Uterus (tissue), 4 donors: Measurements from ENCODE around the gene ECPAS. TPM values are rescaled to one million over a fixed set of nuclear protein-coding genes. Genes with fewer than 3 reads are reported as not detected.

Experiments used
- DNase-seq, 2 donors: peaks; one replicate each; pipeline ENCODE4 v3.0.0-alpha.2; 2019 to 2020
- H3K27ac ChIP-seq, 2 donors: fragments of 200-600 bp; sonication (generic); 1 replicate in 1 of 2; 2 replicates in 1 of 2; pipeline ENCODE4 v1.5.1; 2016 to 2018
- H3K27me3 ChIP-seq, 2 donors: fragments of 200-600 bp; sonication (generic); one replicate each; pipeline ENCODE4 v1.5.1; 2018 to 2019; ENCODE audit warnings: control low read depth in 1 of 2
- H3K36me3 ChIP-seq, 2 donors: fragments of 200-600 bp; sonication (generic); one replicate each; pipeline ENCODE4 v1.5.1; 2019; ENCODE audit warnings: control low read depth in 1 of 2
- H3K4me1 ChIP-seq, 2 donors: fragments of 200-600 bp; sonication (generic); one replicate each; pipeline ENCODE4 v1.5.1; 2018 to 2019; ENCODE audit warnings: control low read depth in 1 of 2
- H3K4me3 ChIP-seq, 2 donors: fragments of 200-600 bp; sonication (generic); 1 replicate in 1 of 2; 2 replicates in 1 of 2; pipeline ENCODE4 v1.5.1; 2018 to 2019; ENCODE audit warnings: mild to moderate bottlenecking in 1 of 2
- H3K9me3 ChIP-seq, 2 donors: fragments of 200-600 bp; sonication (generic); one replicate each; pipeline ENCODE4 v1.5.1; 2019; ENCODE audit warnings: control low read depth in 1 of 2
- POLR2A ChIP-seq, 2 donors: fragments of 450-650 bp; IDR thresholded peaks; one replicate each; pipeline ENCODE4 v1.6.1; 2016; ENCODE audit warnings: antibody characterized with exemption in 2 of 2, mild to moderate bottlenecking in 1 of 2, moderate library complexity in 1 of 2
- intact Hi-C: fragments of 100-400 bp; cut with DNase I; formaldehyde crosslinking; loops from one replicate; pipeline ENCODE4 v1.15.1; 2023; ENCODE audit warnings: low total_unique reads
- total RNA-seq, 4 donors: library from RNA; depleted of rRNA in 3 of 4; stranded (reverse); fragments of >200 nt in 3 of 4; gene quantifications; one replicate each; pipeline versions ENCODE4 v1.1.0 to v1.2.4, GENCODE V29; 2014 to 2023
- TF ChIP-seq, protein P1 (sequence below), 4 experiments: fragments of 200-600 bp in 2 of 4; fragments of 450-650 bp in 2 of 4; sonication (generic) in 2 of 4; IDR thresholded peaks; one replicate each; pipeline ENCODE4 v1.5.1; 2016 to 2019; ENCODE audit warnings: antibody characterized with exemption in 4 of 4, mild to moderate bottlenecking in 2 of 4, moderate library complexity in 1 of 4
- donor health status: DM: yes; HTN: yes; CAD: no.

ECPAS gene
- total RNA-seq, 4 donors from 2014 or later, result 56.1 to 115 (median 84.4) TPM

DNA sequence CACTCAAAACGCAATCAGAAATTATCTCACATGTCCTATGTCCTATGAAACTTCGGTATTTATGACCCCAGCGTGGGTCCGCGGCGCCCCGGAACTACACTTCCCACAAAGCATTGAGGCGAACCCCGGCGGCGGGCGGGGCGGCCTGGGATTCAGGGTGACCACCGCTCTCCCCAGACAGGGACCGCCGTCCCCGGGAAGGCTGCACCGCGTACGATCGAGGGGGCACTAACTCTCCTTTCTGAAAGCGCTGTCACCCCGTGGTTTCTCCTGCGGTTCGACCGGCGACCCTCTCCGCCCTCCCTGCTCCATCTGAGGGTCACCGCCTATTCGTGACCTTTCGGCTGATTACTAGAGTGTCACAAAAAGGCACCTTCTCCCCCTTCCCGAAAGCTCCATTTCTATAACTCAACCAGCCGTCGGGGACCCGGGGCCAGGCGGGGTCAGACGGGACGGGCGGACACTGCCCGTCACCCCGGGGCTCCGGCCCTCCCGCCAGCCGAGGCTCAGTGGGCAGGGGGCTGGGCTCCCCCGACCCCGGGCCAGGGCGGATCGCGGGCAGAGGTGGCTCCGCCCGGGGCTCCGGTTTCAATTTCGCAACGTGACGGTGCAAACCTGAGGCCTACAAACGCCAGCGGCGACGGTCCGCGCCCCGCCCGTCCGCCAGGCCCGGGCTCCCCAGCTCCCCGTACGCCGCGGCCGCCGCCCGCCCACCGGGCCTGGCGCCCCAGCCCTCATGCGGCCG, 1.3 kb downstream of the ECPAS start:
- Histone ChIP-seq H3K4me1 (no peaks in the 10 kb centered on the region), H3K27me3 (no peaks in the 10 kb centered on the region), H3K27ac (peak overlapping the region; percentile 98), H3K4me3 (peak overlapping the region; percentile 68 to 96), H3K36me3 (no peaks in the 10 kb centered on the region), H3K9me3 (no peaks in the 10 kb centered on the region)
- peak in 1 of 2 donors; percentile 75 for TF ChIP-seq POLR2A (IDR thresholded peaks at IDR 0.05)
- TF ChIP-seq, protein P1, sequence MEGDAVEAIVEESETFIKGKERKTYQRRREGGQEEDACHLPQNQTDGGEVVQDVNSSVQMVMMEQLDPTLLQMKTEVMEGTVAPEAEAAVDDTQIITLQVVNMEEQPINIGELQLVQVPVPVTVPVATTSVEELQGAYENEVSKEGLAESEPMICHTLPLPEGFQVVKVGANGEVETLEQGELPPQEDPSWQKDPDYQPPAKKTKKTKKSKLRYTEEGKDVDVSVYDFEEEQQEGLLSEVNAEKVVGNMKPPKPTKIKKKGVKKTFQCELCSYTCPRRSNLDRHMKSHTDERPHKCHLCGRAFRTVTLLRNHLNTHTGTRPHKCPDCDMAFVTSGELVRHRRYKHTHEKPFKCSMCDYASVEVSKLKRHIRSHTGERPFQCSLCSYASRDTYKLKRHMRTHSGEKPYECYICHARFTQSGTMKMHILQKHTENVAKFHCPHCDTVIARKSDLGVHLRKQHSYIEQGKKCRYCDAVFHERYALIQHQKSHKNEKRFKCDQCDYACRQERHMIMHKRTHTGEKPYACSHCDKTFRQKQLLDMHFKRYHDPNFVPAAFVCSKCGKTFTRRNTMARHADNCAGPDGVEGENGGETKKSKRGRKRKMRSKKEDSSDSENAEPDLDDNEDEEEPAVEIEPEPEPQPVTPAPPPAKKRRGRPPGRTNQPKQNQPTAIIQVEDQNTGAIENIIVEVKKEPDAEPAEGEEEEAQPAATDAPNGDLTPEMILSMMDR (IDR thresholded peaks at IDR 0.05), result no peak
- intact Hi-C loops, result no loop called here
- DNase-seq, result peak; percentile 67 to 70

DNA sequence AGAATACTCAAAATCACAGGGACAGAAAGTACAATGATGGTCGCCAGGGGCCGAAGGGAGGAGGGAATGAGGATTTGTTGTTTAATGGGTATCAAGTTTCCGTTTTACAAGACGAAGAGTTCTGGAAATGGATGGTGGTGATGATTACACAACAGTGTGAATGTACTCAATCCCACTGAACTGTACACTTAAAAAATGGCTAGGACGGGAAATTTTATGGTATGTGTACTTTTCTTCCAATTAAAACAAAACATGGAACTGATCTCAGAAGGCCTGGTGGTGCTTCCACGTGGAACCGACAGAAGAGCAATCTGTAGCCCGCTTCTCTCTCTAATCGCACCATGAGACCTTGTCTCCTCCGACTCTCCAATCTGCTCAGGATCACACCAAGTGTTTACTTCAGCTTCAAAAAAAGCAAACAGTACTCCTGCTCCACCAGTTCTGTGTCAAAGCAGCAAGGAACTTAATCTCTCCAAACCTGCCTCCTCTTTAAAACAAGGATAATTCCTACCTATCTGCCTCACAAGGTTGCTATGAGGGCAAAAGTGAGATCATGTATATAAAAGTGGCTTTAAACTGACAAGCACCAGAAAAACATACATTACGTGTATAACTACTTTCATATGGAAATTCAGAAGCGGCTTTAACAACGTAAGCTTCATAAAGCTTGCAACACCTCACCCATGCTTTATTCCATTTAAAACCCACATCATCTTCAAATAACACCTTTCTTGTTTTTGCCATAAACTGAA, 2.1 kb downstream of the ECPAS start:
- no peaks in the 10 kb centered on the region for H3K9me3 ChIP-seq
- intact Hi-C loops, result no loop called here
- no peaks in the 10 kb centered on the region for H3K27me3 ChIP-seq
- no peaks in the 10 kb centered on the region for H3K36me3 ChIP-seq
- H3K27ac ChIP-seq, result peak overlapping the region; percentile 98
- no peaks in the 10 kb centered on the region for H3K4me1 ChIP-seq
- TF ChIP-seq POLR2A (IDR thresholded peaks at IDR 0.05), result no peak
- TF ChIP-seq, protein P1 (IDR thresholded peaks at IDR 0.05), result no peak
- no peak for DNase-seq
- H3K4me3 ChIP-seq, result peak overlapping the region; percentile 68 to 96

DNA sequence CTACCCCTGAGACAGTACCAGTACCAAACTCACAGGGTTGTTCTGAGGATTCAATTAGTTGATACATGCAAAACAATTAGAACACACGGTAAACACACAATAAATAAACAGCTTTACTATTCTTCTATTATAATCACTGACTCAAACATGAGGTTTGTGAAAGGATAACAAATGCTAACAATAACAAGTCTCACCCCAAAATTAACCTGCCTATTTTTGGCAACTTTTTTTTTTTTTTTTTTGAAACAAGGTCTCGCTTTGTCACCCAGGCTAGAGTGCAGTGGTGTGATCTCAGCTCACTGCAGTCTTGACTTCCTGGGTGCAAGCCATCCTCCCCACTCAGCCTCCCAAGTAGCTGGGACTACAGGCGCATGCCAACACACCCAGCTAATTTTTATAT, 6.5 kb downstream of the ECPAS start:
- Histone ChIP-seq H3K27ac (no peak overlapping the region), H3K9me3 (no peaks in the 10 kb centered on the region), H3K36me3 (no peaks in the 10 kb centered on the region), H3K4me3 (no peak overlapping the region), H3K27me3 (no peaks in the 10 kb centered on the region), H3K4me1 (no peaks in the 10 kb centered on the region)
- DNase-seq, result no peak
- TF ChIP-seq POLR2A (IDR thresholded peaks at IDR 0.05), result no peak
- TF ChIP-seq, protein P1 (IDR thresholded peaks at IDR 0.05), result no peak
- intact Hi-C loops, result no loop called here

DNA sequence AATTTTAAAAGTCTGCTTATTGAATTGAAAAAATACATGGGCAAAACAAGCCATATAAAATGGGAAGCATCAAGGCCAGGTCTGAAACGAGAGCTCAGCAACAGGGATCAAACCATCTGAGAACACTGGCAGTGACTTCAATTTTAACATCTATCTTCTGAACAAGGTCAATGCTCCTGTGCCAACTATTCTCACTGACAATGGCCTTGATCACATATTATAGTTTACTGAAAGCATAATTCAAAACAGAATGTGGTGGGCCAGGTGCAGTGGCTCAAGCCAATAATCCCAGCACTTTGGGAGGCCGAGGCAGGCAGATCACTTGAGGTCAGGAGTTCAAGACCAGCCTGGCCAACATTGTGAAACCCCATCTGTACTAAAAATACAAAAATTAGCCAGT, 9.0 kb downstream of the ECPAS start:
- H3K27me3 ChIP-seq, result no peaks in the 10 kb centered on the region
- no peak overlapping the region for H3K4me3 ChIP-seq
- TF ChIP-seq, protein P1 (IDR thresholded peaks at IDR 0.05), result no peak
- TF ChIP-seq POLR2A (IDR thresholded peaks at IDR 0.05), result no peak
- no peaks in the 10 kb centered on the region for H3K4me1 ChIP-seq
- intact Hi-C loops, result no loop called here
- no peak for DNase-seq
- no peaks in the 10 kb centered on the region for H3K9me3 ChIP-seq
- H3K36me3 ChIP-seq, result no peaks in the 10 kb centered on the region
- H3K27ac ChIP-seq, result no peak overlapping the region

DNA sequence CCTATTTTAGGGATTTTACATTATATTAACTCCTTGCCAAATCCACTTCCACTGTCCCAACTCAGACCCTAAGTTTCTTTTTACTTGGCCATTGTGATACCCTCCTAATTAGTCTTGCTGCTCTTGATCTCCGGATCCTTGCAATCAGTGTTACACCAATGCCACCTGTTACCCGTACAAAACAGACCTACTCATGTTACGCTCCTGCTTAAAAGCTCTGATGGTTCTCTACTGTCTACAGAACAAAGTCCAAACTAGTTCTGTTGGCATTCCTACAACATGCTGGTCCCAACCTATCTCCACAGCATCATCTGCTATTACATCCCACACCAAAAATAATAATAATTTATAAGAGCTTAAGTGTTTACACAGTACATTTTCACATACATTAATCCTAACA, 9.8 kb downstream of the ECPAS start:
- Histone ChIP-seq H3K27me3 (no peaks in the 10 kb centered on the region), H3K27ac (no peak overlapping the region), H3K9me3 (no peaks in the 10 kb centered on the region), H3K4me1 (no peaks in the 10 kb centered on the region), H3K36me3 (no peaks in the 10 kb centered on the region), H3K4me3 (no peak overlapping the region)
- intact Hi-C loops, result no loop called here
- TF ChIP-seq POLR2A (IDR thresholded peaks at IDR 0.05), result no peak
- TF ChIP-seq, protein P1 (IDR thresholded peaks at IDR 0.05), result no peak
- DNase-seq, result no peak
